Measurements from ENCODE around the gene SFXN4. TPM values are rescaled to one million over a fixed set of nuclear protein-coding genes. Genes with fewer than 3 reads are reported as not detected.
"Not testable (repeated sequence)": the region's sequence is repeated elsewhere in the genome, so short reads cannot be mapped to it uniquely, and the experiment has no call there.

Gene SFXN4
- total RNA-seq, 4 donors from 2014 or later = 12.7 to 25.3 (median 17.1) TPM

DNA sequence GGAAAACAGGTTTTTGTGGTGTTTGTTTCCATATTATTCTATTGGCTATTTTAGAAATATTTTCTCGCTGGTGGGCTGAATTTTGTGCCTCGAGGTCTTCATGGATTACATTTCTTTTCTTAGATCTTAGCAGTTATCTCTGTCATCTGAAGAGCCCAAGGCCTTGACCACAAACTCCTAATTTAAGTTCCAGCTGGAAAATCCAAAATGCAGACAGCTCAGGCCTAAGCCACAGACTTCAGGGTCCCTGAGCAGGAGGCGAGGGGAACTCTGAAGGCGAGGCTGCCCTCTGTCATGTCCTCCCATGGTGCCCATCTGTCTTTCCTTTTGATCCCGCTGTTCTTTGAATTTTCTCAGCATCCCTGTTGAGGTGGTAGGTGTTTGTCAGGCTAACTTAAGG lies 47.3 kb downstream of the SFXN4 start:
- Histone ChIP-seq H3K27me3 (no peaks in the 10 kb centered on the region), H3K4me3 (no peak overlapping the region), H3K27ac (no peak overlapping the region), H3K9me3 (no peaks in the 10 kb centered on the region), H3K4me1 (peaks cover 0 to 28% (median 0%) of the 10 kb centered on the region in 3 donors), H3K36me3 (peaks cover 0 to 87% of the 10 kb centered on the region in 2 donors)
- WGBS, 2 donors (ENCODE audit: low coverage in 1 of 2) = 94 to 100% methylated on average over 3 to 5 of the region's 5 CpGs
- TF ChIP-seq POLR2A (IDR thresholded peaks at IDR 0.05) = no peak
- no peak for TF ChIP-seq EP300 (IDR thresholded peaks at IDR 0.05)
- TF ChIP-seq CTCF (IDR thresholded peaks at IDR 0.05) = no peak
- no peak for TF ChIP-seq POLR2AphosphoS5 (IDR thresholded peaks at IDR 0.05)
- no peak for ATAC-seq

- TF ChIP-seq POLR2A (IDR thresholded peaks at IDR 0.05) (no peak), POLR2AphosphoS5 (IDR thresholded peaks at IDR 0.05) (no peak), CTCF (IDR thresholded peaks at IDR 0.05) (no peak), EP300 (IDR thresholded peaks at IDR 0.05) (no peak)
- peaks cover 0 to 29% (median 0%) of the 10 kb centered on the region in 3 donors for H3K4me1 ChIP-seq
- H3K36me3 ChIP-seq = peaks cover 0 to 87% of the 10 kb centered on the region in 2 donors
- WGBS, 2 donors (ENCODE audit: low coverage in 1 of 2) = 87 to 100% methylated on average over 2 to 5 of the region's 6 CpGs
- H3K27me3 ChIP-seq = no peaks in the 10 kb centered on the region
- no peaks in the 10 kb centered on the region for H3K9me3 ChIP-seq
- no peak for ATAC-seq
- no peak overlapping the region for H3K27ac ChIP-seq
- no peak overlapping the region for H3K4me3 ChIP-seq
Measured at GRCh38 chr10:119116326-119116951, 49.1 kb downstream of the SFXN4 start.

GRCh38 chr10:119115926-119116325 lies 49.6 kb downstream of the SFXN4 start:
- 75 to 85% methylated on average over 6 to 8 of the region's 9 CpGs for WGBS, 2 donors (ENCODE audit: low coverage in 1 of 2)
- no peak for TF ChIP-seq POLR2A (IDR thresholded peaks at IDR 0.05)
- no peak for TF ChIP-seq CTCF (IDR thresholded peaks at IDR 0.05)
- TF ChIP-seq EP300 (IDR thresholded peaks at IDR 0.05) = no peak
- no peak for TF ChIP-seq POLR2AphosphoS5 (IDR thresholded peaks at IDR 0.05)
- Histone ChIP-seq H3K9me3 (no peaks in the 10 kb centered on the region), H3K27ac (no peak overlapping the region), H3K27me3 (no peaks in the 10 kb centered on the region), H3K36me3 (peaks cover 0 to 88% of the 10 kb centered on the region in 2 donors), H3K4me3 (no peak overlapping the region), H3K4me1 (peaks cover 0 to 27% (median 0%) of the 10 kb centered on the region in 3 donors)
- no peak for ATAC-seq

DNA sequence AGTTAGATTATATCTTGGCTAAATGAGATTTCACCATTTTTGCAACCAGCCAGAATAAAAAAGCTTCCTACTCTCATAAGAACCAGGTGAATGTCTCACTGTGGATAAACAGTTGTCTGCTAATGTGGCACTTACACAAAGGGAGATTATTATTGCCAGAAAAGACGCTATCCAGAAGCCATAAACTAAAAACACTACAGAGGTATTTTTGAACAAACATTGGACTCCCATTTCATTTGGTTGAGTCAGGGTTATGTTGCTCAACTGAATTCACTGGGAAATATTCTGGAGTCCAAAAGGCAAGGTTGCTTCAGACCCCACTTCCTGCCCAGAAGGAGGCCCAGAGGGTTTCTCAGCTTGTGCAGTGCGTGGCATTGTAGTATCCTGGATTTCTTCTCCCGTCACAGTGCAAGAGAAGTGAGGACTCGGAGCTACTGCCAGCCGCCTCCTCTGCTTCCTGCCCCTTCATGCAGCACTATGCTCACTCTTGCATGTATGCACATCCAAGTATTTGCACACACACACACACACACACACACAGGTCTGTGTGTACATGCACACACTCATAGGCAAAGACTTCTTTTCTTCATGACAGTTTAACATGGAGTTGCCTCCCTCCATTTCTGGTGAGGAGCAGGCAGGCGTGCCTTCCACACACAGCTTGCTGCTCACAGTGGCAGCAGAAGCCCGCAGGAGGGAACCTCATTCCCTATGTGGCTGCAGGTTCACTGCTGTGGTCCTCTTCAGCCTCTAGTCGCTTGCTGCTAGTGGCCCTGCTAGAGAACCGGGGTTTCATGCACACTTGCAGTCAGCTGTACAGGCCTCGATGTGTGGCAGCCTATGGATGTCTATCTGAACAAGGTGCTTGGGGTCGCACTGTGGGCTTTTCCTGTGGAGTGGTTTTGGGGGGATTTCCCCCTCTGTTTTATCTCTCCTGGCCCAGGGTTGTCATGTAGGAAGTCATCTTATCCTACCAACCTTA lies 51.5 kb downstream of the SFXN4 start:
- H3K4me1 ChIP-seq = peaks cover 0 to 13% (median 0%) of the 10 kb centered on the region in 3 donors
- no peaks in the 10 kb centered on the region for H3K27me3 ChIP-seq
- H3K27ac ChIP-seq = peak overlapping the region in 1 of 4 donors; percentile 45
- no peaks in the 10 kb centered on the region for H3K9me3 ChIP-seq
- 74 to 76% methylated on average over 5 to 7 of the region's 11 CpGs for WGBS, 2 donors (ENCODE audit: low coverage in 1 of 2)
- peak; percentile 57 for ATAC-seq
- H3K36me3 ChIP-seq = peaks cover 0 to 90% of the 10 kb centered on the region in 2 donors
- peak; percentile 76 for TF ChIP-seq POLR2AphosphoS5 (IDR thresholded peaks at IDR 0.05)
- no peak for TF ChIP-seq EP300 (IDR thresholded peaks at IDR 0.05)
- no peak overlapping the region for H3K4me3 ChIP-seq

GRCh38 chr10:119112056-119112455 lies 53.5 kb downstream of the SFXN4 start:
- 84 to 90% methylated on average over 4 of the region's 4 CpGs for WGBS, 2 donors (ENCODE audit: low coverage in 1 of 2)
- no peak overlapping the region for H3K4me3 ChIP-seq
- H3K36me3 ChIP-seq = peaks cover 0 to 83% of the 10 kb centered on the region in 2 donors
- peaks cover 0 to 13% (median 0%) of the 10 kb centered on the region in 3 donors for H3K4me1 ChIP-seq
- no peak for TF ChIP-seq EP300 (IDR thresholded peaks at IDR 0.05)
- TF ChIP-seq POLR2A (IDR thresholded peaks at IDR 0.05) = no peak
- no peak for TF ChIP-seq CTCF (IDR thresholded peaks at IDR 0.05)
- TF ChIP-seq POLR2AphosphoS5 (IDR thresholded peaks at IDR 0.05) = no peak
- no peaks in the 10 kb centered on the region for H3K9me3 ChIP-seq
- ATAC-seq = no peak
- H3K27me3 ChIP-seq = no peaks in the 10 kb centered on the region
- H3K27ac ChIP-seq = no peak overlapping the region

DNA sequence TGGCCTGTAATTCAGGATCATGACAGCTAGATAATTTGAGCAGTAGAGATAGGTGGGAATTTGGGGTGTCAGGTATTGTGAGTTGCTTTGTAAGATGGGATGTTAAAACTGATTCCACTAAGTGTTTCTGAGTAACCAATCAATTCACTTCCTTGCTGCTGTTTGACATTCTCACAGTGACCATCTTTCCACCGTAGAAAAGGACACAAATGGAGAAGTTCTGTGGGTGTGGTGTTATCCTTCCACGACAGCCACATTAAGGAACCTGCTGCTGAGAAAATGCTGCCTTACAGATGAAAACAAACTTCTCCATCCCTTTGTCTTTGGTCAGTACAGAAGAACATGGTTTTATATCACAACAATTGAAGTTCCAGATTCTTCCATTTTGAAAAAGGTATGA lies 57.7 kb downstream of the SFXN4 start:
- peaks cover 0 to 50% of the 10 kb centered on the region in 2 donors for H3K36me3 ChIP-seq
- H3K4me3 ChIP-seq, ATAC-seq, H3K27me3 ChIP-seq, H3K9me3 ChIP-seq, H3K27ac ChIP-seq: not testable (repeated sequence)
- 77 to 100% methylated on average over 2 of the region's 2 CpGs for WGBS, 2 donors (ENCODE audit: low coverage in 1 of 2)
- H3K4me1 ChIP-seq = peaks cover 0 to 13% (median 3%) of the 10 kb centered on the region in 3 donors

DNA sequence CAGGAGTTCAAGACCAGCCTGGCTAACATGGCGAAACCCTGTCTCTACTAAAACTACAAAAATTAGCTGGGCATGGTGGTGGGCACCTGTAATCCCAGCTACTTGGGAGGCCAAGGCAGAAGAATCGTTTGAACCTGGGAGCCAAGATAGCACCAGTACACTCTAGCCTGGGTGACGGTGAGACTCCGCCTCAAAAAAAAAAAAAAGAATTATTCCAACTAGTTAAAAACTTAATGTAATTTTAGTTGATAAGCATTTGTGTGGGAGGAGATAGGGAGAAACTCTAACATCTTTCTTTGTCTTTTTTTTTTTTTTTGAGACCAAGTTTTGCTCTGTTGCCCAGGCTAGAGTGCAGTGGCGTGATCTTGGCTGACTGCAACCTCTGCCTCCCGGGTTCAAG lies 58.4 kb downstream of the SFXN4 start:
- Histone ChIP-seq H3K36me3 (peaks cover 0 to 43% of the 10 kb centered on the region in 2 donors), H3K4me1 (peaks cover 0 to 13% (median 3%) of the 10 kb centered on the region in 3 donors)
- ATAC-seq, H3K27me3 ChIP-seq, H3K9me3 ChIP-seq, H3K4me3 ChIP-seq, H3K27ac ChIP-seq: not testable (repeated sequence)
- WGBS, 2 donors (ENCODE audit: low coverage in 1 of 2) = 90 to 97% methylated on average over 4 to 6 of the region's 6 CpGs

DNA sequence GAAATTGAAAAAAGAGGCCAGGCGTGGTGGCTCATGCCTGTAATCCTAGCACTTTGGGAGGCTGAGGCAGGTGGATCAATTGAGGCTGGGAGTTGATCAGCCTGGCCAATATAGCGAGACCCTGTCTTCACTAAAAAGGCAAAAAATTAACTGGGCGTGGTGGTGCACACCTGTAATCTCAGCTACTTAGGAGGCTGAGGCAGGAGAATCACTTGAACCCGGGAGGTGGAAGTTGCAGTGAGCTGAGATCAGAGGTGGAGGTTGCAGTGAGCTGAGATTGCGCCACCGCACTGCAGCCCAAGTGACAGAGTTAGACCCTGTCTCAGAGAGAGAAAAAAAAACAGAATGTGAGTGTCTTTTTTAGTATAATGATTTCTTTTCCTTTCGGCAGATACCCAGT lies 59.6 kb downstream of the SFXN4 start:
- Histone ChIP-seq H3K36me3 (peaks cover 0 to 31% of the 10 kb centered on the region in 2 donors), H3K4me1 (peaks cover 0 to 13% (median 3%) of the 10 kb centered on the region in 3 donors)
- H3K27ac ChIP-seq, H3K4me3 ChIP-seq, H3K9me3 ChIP-seq, ATAC-seq, H3K27me3 ChIP-seq: not testable (repeated sequence)
- 92 to 97% methylated on average over 5 to 7 of the region's 7 CpGs for WGBS, 2 donors (ENCODE audit: low coverage in 1 of 2)

Measured in gastroesophageal sphincter (tissue), 4 donors.